Activated CD4-positive, CD25-positive, alpha-beta regulatory T cell treated with anti-CD3 and anti-CD28 coated beads, Interleukin-2, amount 50 U/mL, for 72 hours (primary cell): ENCODE results near the gene SOCS4.

Source experiments
- DNase-seq: peaks from one replicate; pipeline ENCODE4 v3.0.0; 2021

SOCS4 gene

DNA sequence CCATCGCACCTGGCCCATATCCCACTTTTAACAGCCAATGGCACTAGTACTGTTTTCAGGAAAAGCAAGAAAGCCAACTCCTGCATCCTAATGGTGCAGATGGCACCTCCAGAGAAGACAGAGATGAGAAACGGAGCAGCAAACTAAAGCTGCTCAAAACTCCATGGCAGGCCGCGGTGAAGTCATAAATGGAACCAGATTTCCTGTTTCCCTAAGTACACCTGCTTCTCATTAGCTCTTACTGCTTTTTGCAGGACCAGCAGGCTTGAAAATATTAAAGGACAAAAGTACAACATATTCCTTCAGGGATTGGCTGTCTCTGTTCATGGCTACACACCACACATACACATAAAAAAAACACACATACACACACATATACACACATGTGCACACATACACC is 65.3 kb downstream of the SOCS4 start:
- no peak for DNase-seq

DNA sequence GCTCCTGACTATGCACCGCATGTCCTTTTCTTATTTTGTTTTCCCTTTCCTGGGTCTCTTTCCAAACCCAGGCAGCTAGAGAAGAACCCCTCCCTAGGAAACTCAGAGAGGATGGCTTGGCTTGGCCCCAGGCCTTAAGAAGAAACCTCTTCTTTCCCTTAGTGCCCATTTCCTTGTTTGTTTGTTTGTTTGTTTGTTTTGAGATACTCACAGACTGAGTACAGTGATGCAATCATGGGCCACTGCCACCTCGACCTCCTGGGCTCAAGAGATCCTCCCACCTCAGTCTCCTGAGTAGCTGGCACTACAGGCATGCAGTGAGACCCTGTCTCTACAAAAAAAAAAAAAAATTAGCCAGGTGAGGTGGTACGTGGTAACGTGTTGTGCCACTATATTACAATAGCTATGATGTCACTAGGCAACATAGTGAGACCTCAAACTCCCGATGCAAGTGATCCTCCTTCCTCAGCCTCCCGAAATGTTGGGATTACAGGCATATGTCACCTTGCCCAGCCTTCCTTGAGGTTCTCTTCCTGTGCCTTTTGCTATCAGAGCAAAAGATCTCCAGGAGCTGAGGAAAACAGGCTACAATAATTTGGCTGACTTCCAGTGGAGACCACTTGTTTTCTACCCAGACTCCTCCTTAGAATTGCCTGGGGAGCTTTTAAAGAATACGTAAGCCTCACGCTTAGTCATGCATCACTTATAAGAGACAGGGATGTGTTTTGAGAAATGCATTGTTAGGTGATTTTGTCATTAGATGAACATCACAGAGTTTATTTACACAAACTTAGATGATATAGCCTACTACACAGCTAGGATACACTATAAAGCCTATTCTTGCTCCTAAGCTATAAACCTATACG is 67.5 kb downstream of the SOCS4 start:
- no peak for DNase-seq

DNA sequence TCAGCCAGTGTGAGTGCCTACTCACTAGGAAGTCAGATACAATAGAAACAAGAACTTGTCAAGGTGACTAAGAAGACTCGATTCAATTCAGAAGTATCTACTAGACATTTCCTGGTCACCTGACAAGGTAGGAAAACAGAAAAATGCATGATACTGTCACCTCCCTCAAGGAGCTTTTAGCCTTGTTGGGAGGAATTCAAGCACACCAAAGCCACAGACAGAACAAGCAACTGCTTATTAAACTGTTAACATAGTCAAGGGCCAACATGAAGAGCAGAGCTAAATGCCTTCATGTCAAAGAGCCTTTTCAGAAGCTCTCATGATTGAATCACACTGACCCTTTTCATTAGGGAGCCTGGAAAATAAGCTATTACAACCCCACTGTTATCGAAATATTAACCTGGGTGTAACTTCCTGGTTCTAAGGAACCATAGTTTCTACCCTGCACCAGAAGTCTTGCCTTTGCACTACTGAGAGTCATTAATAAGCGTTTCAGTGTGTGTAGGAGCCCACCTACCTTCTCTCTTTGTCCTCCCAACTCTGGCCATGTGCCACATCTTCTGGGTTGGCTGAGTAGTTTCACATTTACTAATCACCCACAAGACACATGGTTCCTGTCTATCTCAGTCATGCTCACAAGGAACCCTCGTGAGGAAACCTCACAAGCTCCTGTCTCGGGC is 71.0 kb downstream of the SOCS4 start:
- peak; percentile 40 for DNase-seq

DNA sequence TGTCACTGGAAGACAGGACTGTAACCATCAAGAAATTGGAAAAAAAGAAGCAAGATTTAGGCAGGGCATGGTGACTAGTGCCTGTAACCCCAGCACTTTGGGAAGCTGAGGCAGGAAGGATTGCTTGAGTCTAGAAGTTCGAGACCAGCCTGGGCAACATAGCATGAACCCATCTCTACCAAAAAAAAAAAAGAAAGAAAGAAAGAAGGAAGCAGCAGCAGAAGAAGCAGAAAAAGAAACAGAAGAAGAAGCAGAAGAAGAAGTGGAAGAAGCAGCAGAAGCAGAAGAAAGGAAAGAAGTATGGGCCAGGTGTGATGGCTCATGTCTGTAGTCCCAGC is 71.5 kb downstream of the SOCS4 start:
- DNase-seq = no peak
